Tibial artery (tissue), 4 donors: ENCODE measurements around the gene MED16.
A peak's percentile ranks its signal among the peaks of the same experiment; 100 is the strongest.
"Not testable (repeated sequence)": the region's sequence is repeated elsewhere in the genome, so short reads cannot be mapped to it uniquely, and the experiment has no call there.

Experiments
- DNase-seq, 2 donors: peaks; one replicate each; pipeline ENCODE4 v3.0.0-alpha.2; 2019
- H3K27ac ChIP-seq, 2 donors: fragments of 200-600 bp; sonication (generic) in 1 of 2; 1 replicate in 1 of 2; 2 replicates in 1 of 2; pipeline ENCODE4 v1.5.1; 2018 to 2019; ENCODE audit warnings: mild to moderate bottlenecking in 1 of 2
- H3K27me3 ChIP-seq, 2 donors: fragments of 200-600 bp; sonication (generic) in 1 of 2; one replicate each; pipeline versions ENCODE4 v1.5.1 to v1.6.0; 2016 to 2019
- H3K36me3 ChIP-seq, 3 donors: fragments of 200-600 bp; sonication (generic) in 2 of 3; one replicate each; pipeline ENCODE4 v1.5.1; 2016 to 2019; ENCODE audit warnings: mild to moderate bottlenecking in 2 of 3
- H3K4me1 ChIP-seq, 4 donors: fragments of 200-600 bp; sonication (generic) in 2 of 4; 1 replicate in 3 of 4; 2 replicates in 1 of 4; pipeline ENCODE4 v1.5.1; 2016 to 2019
- H3K4me3 ChIP-seq, 2 donors: fragments of 200-600 bp; sonication (generic) in 1 of 2; 1 replicate in 1 of 2; 2 replicates in 1 of 2; pipeline ENCODE4 v1.5.1; 2018 to 2019; ENCODE audit warnings: mild to moderate bottlenecking in 2 of 2
- H3K9me3 ChIP-seq, 3 donors: fragments of 200-600 bp; sonication (generic) in 1 of 3; one replicate each; pipeline ENCODE4 v1.5.1; 2016 to 2019
- CTCF ChIP-seq, 2 experiments: fragments of 200-600 bp in 1 of 2; fragments of 450-650 bp in 1 of 2; IDR thresholded peaks; one replicate each; pipeline ENCODE4 v1.5.1; 2017 to 2019; ENCODE audit warnings: antibody characterized with exemption in 2 of 2, mild to moderate bottlenecking in 1 of 2, moderate library complexity in 1 of 2
- intact Hi-C: fragments of 100-400 bp; cut with DNase I; formaldehyde crosslinking; loops from one replicate; pipeline ENCODE4 v1.15.0; 2023; ENCODE audit warnings: low total_unique reads

MED16 gene

GRCh38 chr19:852136-853013, 40.6 kb downstream of the MED16 start, which contains the start of gene ELANE:
Gene ELANE, plus strand, starts transcription at chr19:852303. Its CDS starts 26 bp downstream, at chr19:852329.
- Histone ChIP-seq H3K4me3 (no peak within 1 kb of the TSS), H3K4me1 (peaks cover 0 to 25% (median 14%) of the 10 kb centered on the region in 4 donors), H3K27ac (peak within 1 kb of the TSS; percentile 66), H3K27me3 (peaks cover 0 to 63% of the 10 kb centered on the region in 2 donors), H3K36me3 (no peaks in the 10 kb centered on the region), H3K9me3 (no peaks in the 10 kb centered on the region)
- DNase-seq: no peak
- intact Hi-C loops: loop anchor here (10.0 kb wide), 1 partner anchor 132 kb away; the partner anchor contains the start of gene WDR18
- TF ChIP-seq CTCF (IDR thresholded peaks at IDR 0.05): no peak

- H3K4me3 ChIP-seq: peak overlapping the region in 1 of 2 donors; percentile 33
- H3K9me3 ChIP-seq: no peaks in the 10 kb centered on the region
- H3K4me1 ChIP-seq: peaks cover 0 to 25% (median 14%) of the 10 kb centered on the region in 4 donors
- TF ChIP-seq CTCF (IDR thresholded peaks at IDR 0.05): no peak
- peaks cover 0 to 72% of the 10 kb centered on the region in 2 donors for H3K27me3 ChIP-seq
- peak overlapping the region; percentile 66 for H3K27ac ChIP-seq
- intact Hi-C loops: loop anchor here (10.0 kb wide), 1 partner anchor 134 kb away; the partner anchor contains the start of gene WDR18
- no peak for DNase-seq
- H3K36me3 ChIP-seq: no peaks in the 10 kb centered on the region
These were observed 42.0 kb downstream of the MED16 start for GRCh38 chr19:850979-851335.

- Histone ChIP-seq H3K27me3 (peaks cover 0 to 69% of the 10 kb centered on the region in 2 donors), H3K4me3 (peak overlapping the region in 1 of 2 donors; percentile 33), H3K4me1 (peaks cover 0 to 25% (median 14%) of the 10 kb centered on the region in 4 donors), H3K9me3 (no peaks in the 10 kb centered on the region), H3K36me3 (no peaks in the 10 kb centered on the region), H3K27ac (peak overlapping the region; percentile 66)
- no peak for TF ChIP-seq CTCF (IDR thresholded peaks at IDR 0.05)
- intact Hi-C loops: loop anchor here (10.0 kb wide), 1 partner anchor 134 kb away; the partner anchor contains the start of gene WDR18
- DNase-seq: peak; percentile 93 to 96
These were observed 42.6 kb downstream of the MED16 start for GRCh38 chr19:850221-850978.

- intact Hi-C loops, H3K4me3 ChIP-seq, H3K36me3 ChIP-seq, H3K9me3 ChIP-seq, H3K27ac ChIP-seq, DNase-seq: not testable (repeated sequence)
- peaks cover 0 to 72% of the 10 kb centered on the region in 2 donors for H3K27me3 ChIP-seq
- H3K4me1 ChIP-seq: peaks cover 0 to 25% (median 14%) of the 10 kb centered on the region in 4 donors
These were observed 43.8 kb downstream of the MED16 start for GRCh38 chr19:849195-849594.

- DNase-seq: peak in 1 of 2 donors; percentile 56
- no peaks in the 10 kb centered on the region for H3K9me3 ChIP-seq
- peaks cover 0 to 32% (median 21%) of the 10 kb centered on the region in 4 donors for H3K4me1 ChIP-seq
- H3K4me3 ChIP-seq: no peak overlapping the region
- no peak overlapping the region for H3K27ac ChIP-seq
- no peak for TF ChIP-seq CTCF (IDR thresholded peaks at IDR 0.05)
- no peaks in the 10 kb centered on the region for H3K36me3 ChIP-seq
- peaks cover 0 to 73% of the 10 kb centered on the region in 2 donors for H3K27me3 ChIP-seq
- intact Hi-C loops: no loop called here
These were observed 44.5 kb downstream of the MED16 start for GRCh38 chr19:848386-848921.
